ENCODE measurements around the gene LRRK1. TPM values are rescaled to one million over a fixed set of nuclear protein-coding genes. Genes with fewer than 3 reads are reported as not detected.
A peak's percentile ranks its signal among the peaks of the same experiment; 100 is the strongest.

The LRRK1 gene
- total RNA-seq, 1 donor: 18.0 TPM

GRCh38 chr15:100901702-100902435 is 17.3 kb upstream of the LRRK1 start:
- no peak for TF ChIP-seq CTCF (IDR thresholded peaks at IDR 0.05; ENCODE audit: insufficient read depth, low read length)
- DNase-seq (ENCODE audit: low read depth): peak; percentile 32
- H3K4me3 ChIP-seq (ENCODE audit: low read depth, low read length): peak overlapping the region; percentile 48

- DNase-seq (ENCODE audit: low read depth): peak; percentile 93
- peak overlapping the region; percentile 48 for H3K4me3 ChIP-seq (ENCODE audit: low read depth, low read length)
- TF ChIP-seq CTCF (IDR thresholded peaks at IDR 0.05; ENCODE audit: insufficient read depth, low read length): no peak
Observed at GRCh38 chr15:100902436-100903167, 16.6 kb upstream of the LRRK1 start.

- no peak overlapping the region for H3K4me3 ChIP-seq (ENCODE audit: low read depth, low read length)
- TF ChIP-seq CTCF (IDR thresholded peaks at IDR 0.05; ENCODE audit: insufficient read depth, low read length): no peak
- no peak for DNase-seq (ENCODE audit: low read depth)
Observed at GRCh38 chr15:100903168-100903554, 16.0 kb upstream of the LRRK1 start.

GRCh38 chr15:100905850-100906249 is 13.3 kb upstream of the LRRK1 start:
- no peak for DNase-seq (ENCODE audit: low read depth)

GRCh38 chr15:100908466-100908865 is 10.7 kb upstream of the LRRK1 start:
- no peak overlapping the region for H3K4me3 ChIP-seq (ENCODE audit: low read depth, low read length)
- no peak for TF ChIP-seq CTCF (IDR thresholded peaks at IDR 0.05; ENCODE audit: insufficient read depth, low read length)
- DNase-seq (ENCODE audit: low read depth): no peak

More at GRCh38 chr15:100905850-100906249, 13.3 kb upstream of the LRRK1 start:
- TF ChIP-seq CTCF (IDR thresholded peaks at IDR 0.05; ENCODE audit: insufficient read depth, low read length): no peak
- no peak overlapping the region for H3K4me3 ChIP-seq (ENCODE audit: low read depth, low read length)

- DNase-seq (ENCODE audit: low read depth): no peak
- no peak for TF ChIP-seq CTCF (IDR thresholded peaks at IDR 0.05; ENCODE audit: insufficient read depth, low read length)
- no peak overlapping the region for H3K4me3 ChIP-seq (ENCODE audit: low read depth, low read length)
Observed at GRCh38 chr15:100909565-100909964, 9.6 kb upstream of the LRRK1 start.

Measured in fibroblast of the aortic adventitia (primary cell).